NB4 (cell line): ENCODE data around the gene MAN1A1.

ENCODE experiments used
- MYC ChIP-seq: IDR thresholded peaks from 2 replicates; pipeline ENCODE4 v1.6.1; 2011; ENCODE audit warnings: low read depth, low read length
- TF ChIP-seq, protein P1 (sequence below): IDR thresholded peaks from one replicate; pipeline ENCODE4 v1.5.1; 2012; ENCODE audit warnings: low read depth, low read length

DNA sequence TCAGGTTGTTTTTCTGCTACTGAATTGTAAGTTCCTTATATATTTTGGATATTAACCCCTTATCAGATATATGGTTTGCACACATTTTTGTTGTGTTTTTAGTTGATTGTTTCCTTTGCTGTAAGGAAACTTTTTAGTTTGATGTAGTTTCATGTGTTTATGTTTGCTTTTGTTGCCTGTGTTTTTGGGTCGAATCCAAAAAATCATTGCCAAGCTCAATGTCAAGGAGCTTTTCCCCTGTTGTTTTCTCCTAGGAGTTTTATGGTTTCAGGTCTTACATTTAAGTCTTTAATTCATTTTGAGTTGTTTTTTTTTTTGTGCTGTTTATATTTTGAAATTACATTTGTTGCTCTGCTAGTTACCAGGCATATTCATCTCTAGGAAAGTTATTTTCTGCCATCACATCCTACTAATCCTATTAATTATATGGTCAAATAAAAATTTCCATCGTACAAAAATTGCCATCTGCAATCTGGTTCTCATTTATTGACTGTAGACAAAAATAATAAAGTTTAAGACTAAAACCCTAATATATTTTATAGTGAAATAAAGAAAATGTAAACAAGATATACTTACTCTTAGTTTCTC is 167.3 kb downstream of the MAN1A1 start:
- TF ChIP-seq, protein P1, sequence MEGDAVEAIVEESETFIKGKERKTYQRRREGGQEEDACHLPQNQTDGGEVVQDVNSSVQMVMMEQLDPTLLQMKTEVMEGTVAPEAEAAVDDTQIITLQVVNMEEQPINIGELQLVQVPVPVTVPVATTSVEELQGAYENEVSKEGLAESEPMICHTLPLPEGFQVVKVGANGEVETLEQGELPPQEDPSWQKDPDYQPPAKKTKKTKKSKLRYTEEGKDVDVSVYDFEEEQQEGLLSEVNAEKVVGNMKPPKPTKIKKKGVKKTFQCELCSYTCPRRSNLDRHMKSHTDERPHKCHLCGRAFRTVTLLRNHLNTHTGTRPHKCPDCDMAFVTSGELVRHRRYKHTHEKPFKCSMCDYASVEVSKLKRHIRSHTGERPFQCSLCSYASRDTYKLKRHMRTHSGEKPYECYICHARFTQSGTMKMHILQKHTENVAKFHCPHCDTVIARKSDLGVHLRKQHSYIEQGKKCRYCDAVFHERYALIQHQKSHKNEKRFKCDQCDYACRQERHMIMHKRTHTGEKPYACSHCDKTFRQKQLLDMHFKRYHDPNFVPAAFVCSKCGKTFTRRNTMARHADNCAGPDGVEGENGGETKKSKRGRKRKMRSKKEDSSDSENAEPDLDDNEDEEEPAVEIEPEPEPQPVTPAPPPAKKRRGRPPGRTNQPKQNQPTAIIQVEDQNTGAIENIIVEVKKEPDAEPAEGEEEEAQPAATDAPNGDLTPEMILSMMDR, result no peak
- no peak for TF ChIP-seq MYC
